ENCODE data around the gene MRAS.

MRAS gene

GRCh38 chr3:138347960-138348753 lies at the start of gene MRAS:
TSS of gene MRAS (plus strand) at chr3:138348579. CDS start at chr3:138372884, 24,305 bp downstream.
- in situ Hi-C loops (cut with MboI; ENCODE audit: low sequenced_read_pairs): no loop called here

GRCh38 chr3:138300647-138301046 lies 47.7 kb upstream of the MRAS start:
- in situ Hi-C loops (cut with MboI; ENCODE audit: low sequenced_read_pairs): no loop called here

- in situ Hi-C loops (cut with MboI; ENCODE audit: low sequenced_read_pairs): no loop called here
These were observed 44.9 kb upstream of the MRAS start for GRCh38 chr3:138303474-138303873.

GRCh38 chr3:138307899-138308298 lies 40.5 kb upstream of the MRAS start:
- in situ Hi-C loops (cut with MboI; ENCODE audit: low sequenced_read_pairs): no loop called here

- in situ Hi-C loops (cut with MboI; ENCODE audit: low sequenced_read_pairs): no loop called here
These were observed 39.6 kb upstream of the MRAS start for GRCh38 chr3:138308783-138309182.

GRCh38 chr3:138310494-138310893 lies 37.9 kb upstream of the MRAS start:
- in situ Hi-C loops (cut with MboI; ENCODE audit: low sequenced_read_pairs): no loop called here

- in situ Hi-C loops (cut with MboI; ENCODE audit: low sequenced_read_pairs): no loop called here
These were observed 33.6 kb upstream of the MRAS start for GRCh38 chr3:138314751-138315150.

- in situ Hi-C loops (cut with MboI; ENCODE audit: low sequenced_read_pairs): no loop called here
These were observed 30.7 kb upstream of the MRAS start for GRCh38 chr3:138317687-138318086.

GRCh38 chr3:138323971-138324370 lies 24.4 kb upstream of the MRAS start:
- in situ Hi-C loops (cut with MboI; ENCODE audit: low sequenced_read_pairs): no loop called here

GRCh38 chr3:138325990-138326389 lies 22.4 kb upstream of the MRAS start:
- in situ Hi-C loops (cut with MboI; ENCODE audit: low sequenced_read_pairs): no loop called here

GRCh38 chr3:138326866-138327595 lies 21.3 kb upstream of the MRAS start:
- in situ Hi-C loops (cut with MboI; ENCODE audit: low sequenced_read_pairs): no loop called here

- in situ Hi-C loops (cut with MboI; ENCODE audit: low sequenced_read_pairs): no loop called here
These were observed 20.5 kb upstream of the MRAS start for GRCh38 chr3:138327831-138328230.

GRCh38 chr3:138328341-138328740 lies 20.0 kb upstream of the MRAS start:
- in situ Hi-C loops (cut with MboI; ENCODE audit: low sequenced_read_pairs): no loop called here

- in situ Hi-C loops (cut with MboI; ENCODE audit: low sequenced_read_pairs): no loop called here
These were observed 19.0 kb upstream of the MRAS start, which contains the start of gene NME9 for GRCh38 chr3:138329127-138329983. TSS of gene NME9 (minus strand) at chr3:138329851. CDS start at chr3:138329335, 516 bp downstream.

- in situ Hi-C loops (cut with MboI; ENCODE audit: low sequenced_read_pairs): no loop called here
These were observed 18.4 kb upstream of the MRAS start for GRCh38 chr3:138329984-138330293.

- in situ Hi-C loops (cut with MboI; ENCODE audit: low sequenced_read_pairs): no loop called here
These were observed 17.1 kb upstream of the MRAS start for GRCh38 chr3:138331143-138331894.

- in situ Hi-C loops (cut with MboI; ENCODE audit: low sequenced_read_pairs): no loop called here
These were observed 15.8 kb upstream of the MRAS start for GRCh38 chr3:138332472-138333073.

GRCh38 chr3:138334608-138335007 lies 13.8 kb upstream of the MRAS start:
- in situ Hi-C loops (cut with MboI; ENCODE audit: low sequenced_read_pairs): no loop called here

GRCh38 chr3:138336454-138336999 lies 11.9 kb upstream of the MRAS start:
- in situ Hi-C loops (cut with MboI; ENCODE audit: low sequenced_read_pairs): no loop called here

- in situ Hi-C loops (cut with MboI; ENCODE audit: low sequenced_read_pairs): no loop called here
These were observed 10.1 kb upstream of the MRAS start for GRCh38 chr3:138338244-138338643.
